Retinal pigment epithelial cell (primary cell): ENCODE data around the gene HS3ST1.
"Not testable (repeated sequence)": the region's sequence is repeated elsewhere in the genome, so short reads cannot be mapped to it uniquely, and the experiment has no call there.

Source experiments
- DNase-seq: peaks from one replicate; pipeline ENCODE4 v3.0.0-alpha.2; 2010; ENCODE audit warnings: low read depth
- H3K4me3 ChIP-seq: 2 replicates; pipeline ENCODE4 v1.5.1; 2011; ENCODE audit warnings: mild to moderate bottlenecking, low read length, control low read depth, moderate library complexity
- CTCF ChIP-seq: conservative IDR thresholded peaks from 2 replicates; pipeline ENCODE4 v1.5.1; 2011; ENCODE audit warnings: low read depth, low read length, control low read depth, inconsistent platforms

Gene HS3ST1

DNA sequence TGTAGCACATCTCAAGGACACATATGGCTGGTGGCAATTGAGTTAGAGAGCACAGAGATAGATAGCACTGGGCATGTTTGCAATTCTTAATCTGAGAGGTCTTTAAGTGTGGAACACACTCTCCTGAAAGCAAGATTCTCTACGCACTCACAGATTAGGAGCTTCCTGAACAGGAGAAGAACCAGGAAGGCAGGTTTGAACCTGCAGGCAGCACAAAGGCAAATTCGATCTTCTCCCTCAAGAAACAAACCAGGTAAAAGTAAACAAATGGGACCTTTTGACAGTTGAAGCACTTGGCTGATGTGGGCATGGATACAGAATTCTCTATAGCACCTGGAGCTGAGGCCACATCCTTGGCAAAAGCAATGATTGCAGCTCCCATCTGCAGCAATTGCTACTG, 24.3 kb downstream of the HS3ST1 start:
- DNase-seq, result no peak
- H3K4me3 ChIP-seq, result no peak overlapping the region
- no peak for TF ChIP-seq CTCF

- no peak for DNase-seq
- no peak overlapping the region for H3K4me3 ChIP-seq
- no peak for TF ChIP-seq CTCF
Observed at GRCh38 chr4:11402192-11402591, 26.5 kb downstream of the HS3ST1 start.

- no peak for DNase-seq
Observed at GRCh38 chr4:11399461-11399971, 29.2 kb downstream of the HS3ST1 start.

DNA sequence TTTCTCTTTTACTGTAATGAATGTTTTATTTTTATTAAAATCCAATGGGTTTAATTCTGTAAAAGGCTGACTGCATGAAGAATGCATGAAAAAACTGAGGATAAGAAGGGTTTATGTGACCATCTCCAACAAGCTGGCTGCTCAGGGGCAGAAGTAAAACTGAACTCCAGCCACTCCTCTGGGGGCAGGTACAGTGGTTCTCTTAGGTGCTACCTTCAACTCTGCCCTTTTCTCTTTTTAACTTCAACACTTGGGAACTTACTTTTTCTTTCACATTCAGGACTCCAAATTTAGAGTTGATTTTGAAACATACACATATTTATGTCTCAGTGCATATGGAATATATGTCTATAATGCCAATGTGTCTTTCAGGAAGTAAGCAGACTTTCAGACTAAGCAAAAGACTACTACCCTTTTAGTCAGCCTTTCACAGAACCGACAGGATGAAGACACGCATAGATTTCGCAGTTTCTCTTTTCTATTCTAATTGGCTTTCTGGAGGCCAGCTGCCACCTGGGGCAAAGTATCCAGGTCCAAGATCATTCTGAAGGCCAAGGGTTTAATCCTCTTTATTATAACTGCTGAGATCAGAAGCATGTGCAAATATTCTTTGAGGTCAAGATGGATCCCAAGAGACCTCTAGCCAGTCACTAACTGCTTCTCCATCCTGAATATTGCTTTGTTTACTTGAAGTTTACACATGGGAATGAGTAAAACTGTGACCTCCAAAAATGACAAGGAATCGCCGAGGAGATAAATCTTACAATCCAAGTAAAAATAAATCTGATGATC, 30.7 kb downstream of the HS3ST1 start:
- no peak overlapping the region for H3K4me3 ChIP-seq
- TF ChIP-seq CTCF, result no peak
- no peak for DNase-seq

More at GRCh38 chr4:11399461-11399971, 29.2 kb downstream of the HS3ST1 start:
- no peak overlapping the region for H3K4me3 ChIP-seq
- no peak for TF ChIP-seq CTCF

DNA sequence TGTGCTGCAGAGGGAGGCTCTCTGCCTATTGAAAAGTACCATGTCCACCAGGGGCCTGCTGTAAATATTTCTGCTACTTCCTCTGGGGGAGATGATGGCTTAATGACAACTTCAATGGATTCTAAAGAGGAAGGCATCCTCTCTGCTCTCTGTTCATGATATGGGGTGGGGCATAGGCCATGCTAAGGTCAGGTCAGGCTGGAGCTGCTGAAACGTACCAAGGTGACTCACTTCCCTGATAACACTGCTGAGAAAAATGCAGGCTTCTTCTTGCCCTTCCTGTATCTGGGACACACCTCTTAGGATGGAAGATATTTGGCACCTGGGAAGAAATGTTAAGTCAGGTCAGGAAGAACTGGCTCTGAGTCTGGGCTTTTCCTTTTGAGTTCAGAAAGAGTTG, 31.5 kb downstream of the HS3ST1 start:
- no peak for DNase-seq
- TF ChIP-seq CTCF, result no peak
- H3K4me3 ChIP-seq, result no peak overlapping the region

GRCh38 chr4:11393551-11393950, 35.1 kb downstream of the HS3ST1 start:
- H3K4me3 ChIP-seq, result no peak overlapping the region
- DNase-seq, result no peak
- TF ChIP-seq CTCF, result no peak

DNA sequence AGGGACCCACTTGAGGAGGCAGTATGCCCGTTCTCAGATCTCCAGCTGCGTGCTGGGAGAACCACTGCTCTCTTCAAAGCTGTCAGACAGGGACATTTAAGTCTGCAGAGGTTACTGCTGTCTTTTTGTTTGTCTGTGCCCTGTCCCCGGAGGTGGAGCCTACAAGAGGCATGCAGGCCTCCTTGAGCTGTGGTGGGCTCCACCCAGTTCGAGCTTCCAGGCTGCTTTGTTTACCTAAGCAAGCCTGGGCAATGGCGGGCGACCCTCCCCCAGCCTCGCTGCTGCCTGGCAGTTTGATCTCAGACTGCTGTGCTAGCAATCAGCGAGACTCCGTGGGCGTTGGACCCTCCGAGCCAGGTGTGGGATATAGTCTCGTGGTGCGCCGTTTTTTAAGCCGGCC, 44.6 kb downstream of the HS3ST1 start:
- DNase-seq, H3K4me3 ChIP-seq: not testable (repeated sequence)

GRCh38 chr4:11376571-11376970, 52.1 kb downstream of the HS3ST1 start:
- H3K4me3 ChIP-seq, result no peak overlapping the region
- no peak for TF ChIP-seq CTCF
- no peak for DNase-seq
